MM.1S (cell line): Measurements from ENCODE around the gene EGFL8.
A peak's percentile ranks its signal among the peaks of the same experiment; 100 is the strongest.

Experiments
- DNase-seq: peaks from one replicate; pipeline ENCODE4 v3.0.0-alpha.2; 2015
- H2AFZ ChIP-seq: fragments of 300-600 bp; sonication (generic); 2 replicates; pipeline ENCODE4 v1.6.0; 2016; ENCODE audit warnings: antibody characterized with exemption, low read length
- H3F3A ChIP-seq: fragments of 300-600 bp; sonication (generic); 2 replicates; pipeline ENCODE4 v1.6.1; 2016; ENCODE audit warnings: mild to moderate bottlenecking, antibody characterized with exemption, low read length, moderate library complexity, mixed read lengths; ENCODE audit not compliant: insufficient read depth
- H3K27ac ChIP-seq: fragments of 300-600 bp; sonication (generic); 2 replicates; pipeline ENCODE4 v1.5.1; 2016; ENCODE audit warnings: mild to moderate bottlenecking, low read length
- H3K27me3 ChIP-seq: fragments of 300-600 bp; sonication (generic); replicated peaks from 2 replicates; pipeline ENCODE4 v1.6.0; 2016; ENCODE audit warnings: low read length; ENCODE audit not compliant: insufficient read depth
- H3K36me3 ChIP-seq: fragments of 300-600 bp; sonication (generic); replicated peaks from 2 replicates; pipeline ENCODE4 v1.6.1; 2016; ENCODE audit warnings: mild to moderate bottlenecking, low read length, mixed read lengths; ENCODE audit not compliant: insufficient read depth
- H3K4me1 ChIP-seq: fragments of 300-600 bp; sonication (generic); 2 replicates; pipeline ENCODE4 v1.6.1; 2016; ENCODE audit warnings: low read length, mixed read lengths
- H3K4me2 ChIP-seq: fragments of 300-600 bp; sonication (generic); 2 replicates; pipeline ENCODE4 v1.6.0; 2016; ENCODE audit warnings: low read depth, low read length
- H3K4me3 ChIP-seq: fragments of 300-600 bp; sonication (generic); 2 replicates; pipeline ENCODE4 v1.5.1; 2016; ENCODE audit warnings: low read length, mixed read lengths
- H3K79me2 ChIP-seq: fragments of 300-600 bp; sonication (generic); 2 replicates; pipeline ENCODE4 v1.6.1; 2016; ENCODE audit warnings: mixed run types, low read length, mixed read lengths
- H3K9ac ChIP-seq: fragments of 300-600 bp; sonication (generic); 2 replicates; pipeline ENCODE4 v1.6.1; 2016; ENCODE audit warnings: low read length, mixed read lengths
- H3K9me2 ChIP-seq: fragments of 300-600 bp; sonication (generic); replicated peaks from 2 replicates; pipeline ENCODE4 v1.6.1; 2016; ENCODE audit warnings: mild to moderate bottlenecking, low read length, mixed read lengths; ENCODE audit not compliant: insufficient read depth
- H3K9me3 ChIP-seq: fragments of 300-600 bp; sonication (generic); replicated peaks from 2 replicates; pipeline ENCODE4 v1.6.1; 2016; ENCODE audit warnings: mild to moderate bottlenecking, low read length, mixed read lengths; ENCODE audit not compliant: insufficient read depth
- H4K20me1 ChIP-seq: fragments of 300-600 bp; sonication (generic); 2 replicates; pipeline ENCODE4 v1.6.1; 2016; ENCODE audit warnings: mild to moderate bottlenecking, low read length, moderate library complexity, mixed read lengths; ENCODE audit not compliant: insufficient read depth
- EZH2 ChIP-seq: fragments of 300-600 bp; sonication (generic); optimal IDR thresholded peaks from 2 replicates; pipeline ENCODE3; 2017; ENCODE audit warnings: low read depth, mild to moderate bottlenecking, antibody characterized with exemption, low read length, mixed read lengths
- EZH2phosphoT487 ChIP-seq: fragments of 300-600 bp; sonication (generic); IDR thresholded peaks from 2 replicates; pipeline ENCODE4 v1.6.1; 2018; ENCODE audit warnings: antibody characterized with exemption, low read length
- TF ChIP-seq, protein P1 (sequence below): fragments of 300-600 bp; sonication (generic); IDR thresholded peaks from 2 replicates; pipeline ENCODE4 v1.5.1; 2016; ENCODE audit warnings: antibody characterized with exemption, low read length, mixed read lengths

The EGFL8 gene

DNA sequence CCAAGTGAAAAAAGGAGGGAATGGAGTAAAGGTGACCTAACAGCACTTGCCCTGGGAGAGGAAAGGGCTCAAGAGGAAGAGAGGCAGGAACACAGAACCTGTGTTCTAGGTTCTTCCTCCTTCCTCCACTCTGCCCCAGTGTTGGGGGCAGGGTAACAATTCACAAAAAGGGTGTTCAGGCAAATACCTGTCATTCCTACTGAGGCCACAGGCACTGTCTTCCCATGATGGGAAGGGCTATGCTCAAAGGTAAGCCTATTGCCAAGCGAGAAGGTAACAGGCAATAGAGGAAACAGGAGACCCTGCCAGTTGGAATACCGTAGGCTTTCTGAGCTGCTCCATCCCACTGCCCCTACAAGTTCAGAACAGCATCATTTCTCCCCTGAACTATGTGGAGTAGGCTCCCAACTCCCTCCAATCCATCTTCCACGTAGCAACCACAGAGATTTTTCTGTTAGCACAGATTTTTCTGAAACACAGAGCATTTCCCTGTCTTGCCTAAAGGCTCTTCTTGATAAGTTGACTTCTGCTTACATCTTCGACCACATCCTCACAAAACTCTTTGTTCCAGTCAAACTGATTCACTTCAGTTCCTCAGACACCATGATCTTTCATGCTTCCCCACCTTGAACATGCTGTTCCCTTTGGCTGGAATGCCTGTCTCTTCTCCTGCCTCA lies 8.8 kb downstream of the EGFL8 start:
- no peak overlapping the region for H3K9ac ChIP-seq
- H3K79me2 ChIP-seq: peaks cover 9% of the 10 kb centered on the region; the same call in 1 of the 2 replicates
- H3K9me2 ChIP-seq: no peaks in the 10 kb centered on the region
- H4K20me1 ChIP-seq: no peaks in the 10 kb centered on the region
- no peak overlapping the region for H3K4me2 ChIP-seq
- DNase-seq: no peak
- H3K4me3 ChIP-seq: no peak overlapping the region
- no peak overlapping the region for H2AFZ ChIP-seq
- peaks cover 19% of the 10 kb centered on the region for H3F3A ChIP-seq
- H3K27me3 ChIP-seq: no peaks in the 10 kb centered on the region
- H3K4me1 ChIP-seq: peaks cover 16% of the 10 kb centered on the region
- no peaks in the 10 kb centered on the region for H3K36me3 ChIP-seq
- H3K9me3 ChIP-seq: no peaks in the 10 kb centered on the region
- TF ChIP-seq, protein P1, sequence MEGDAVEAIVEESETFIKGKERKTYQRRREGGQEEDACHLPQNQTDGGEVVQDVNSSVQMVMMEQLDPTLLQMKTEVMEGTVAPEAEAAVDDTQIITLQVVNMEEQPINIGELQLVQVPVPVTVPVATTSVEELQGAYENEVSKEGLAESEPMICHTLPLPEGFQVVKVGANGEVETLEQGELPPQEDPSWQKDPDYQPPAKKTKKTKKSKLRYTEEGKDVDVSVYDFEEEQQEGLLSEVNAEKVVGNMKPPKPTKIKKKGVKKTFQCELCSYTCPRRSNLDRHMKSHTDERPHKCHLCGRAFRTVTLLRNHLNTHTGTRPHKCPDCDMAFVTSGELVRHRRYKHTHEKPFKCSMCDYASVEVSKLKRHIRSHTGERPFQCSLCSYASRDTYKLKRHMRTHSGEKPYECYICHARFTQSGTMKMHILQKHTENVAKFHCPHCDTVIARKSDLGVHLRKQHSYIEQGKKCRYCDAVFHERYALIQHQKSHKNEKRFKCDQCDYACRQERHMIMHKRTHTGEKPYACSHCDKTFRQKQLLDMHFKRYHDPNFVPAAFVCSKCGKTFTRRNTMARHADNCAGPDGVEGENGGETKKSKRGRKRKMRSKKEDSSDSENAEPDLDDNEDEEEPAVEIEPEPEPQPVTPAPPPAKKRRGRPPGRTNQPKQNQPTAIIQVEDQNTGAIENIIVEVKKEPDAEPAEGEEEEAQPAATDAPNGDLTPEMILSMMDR: no peak
- H3K27ac ChIP-seq: no peak overlapping the region

DNA sequence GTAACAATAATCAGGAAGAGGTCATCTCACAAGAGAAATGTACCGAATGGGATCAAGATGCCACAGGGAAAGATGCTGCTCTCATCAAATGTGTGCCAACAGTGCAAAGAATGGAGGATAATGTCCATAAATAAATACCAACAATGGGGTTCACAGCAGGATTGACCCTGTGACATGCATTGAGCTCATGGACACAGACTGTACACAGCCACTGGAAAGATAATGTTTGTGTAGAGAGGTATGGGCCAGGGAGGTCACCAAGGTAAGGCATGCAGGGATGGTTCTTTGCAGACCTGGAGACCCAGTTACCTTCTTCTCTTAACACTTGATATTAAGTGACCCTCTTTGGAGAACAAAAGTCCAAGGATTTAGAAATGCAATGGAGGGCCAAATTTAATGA lies 10.0 kb downstream of the EGFL8 start:
- Histone ChIP-seq H3F3A (peaks cover 19% of the 10 kb centered on the region), H3K27ac (no peak overlapping the region), H3K79me2 (peaks cover 17% of the 10 kb centered on the region), H3K4me3 (no peak overlapping the region), H3K4me2 (no peak overlapping the region), H3K9ac (no peak overlapping the region), H3K36me3 (no peaks in the 10 kb centered on the region), H2AFZ (no peak overlapping the region), H3K9me3 (no peaks in the 10 kb centered on the region), H3K4me1 (peaks cover 21% of the 10 kb centered on the region), H3K27me3 (no peaks in the 10 kb centered on the region), H3K9me2 (no peaks in the 10 kb centered on the region), H4K20me1 (no peaks in the 10 kb centered on the region)
- no peak for TF ChIP-seq EZH2
- TF ChIP-seq, protein P1: no peak
- TF ChIP-seq EZH2phosphoT487: no peak
- DNase-seq: no peak

DNA sequence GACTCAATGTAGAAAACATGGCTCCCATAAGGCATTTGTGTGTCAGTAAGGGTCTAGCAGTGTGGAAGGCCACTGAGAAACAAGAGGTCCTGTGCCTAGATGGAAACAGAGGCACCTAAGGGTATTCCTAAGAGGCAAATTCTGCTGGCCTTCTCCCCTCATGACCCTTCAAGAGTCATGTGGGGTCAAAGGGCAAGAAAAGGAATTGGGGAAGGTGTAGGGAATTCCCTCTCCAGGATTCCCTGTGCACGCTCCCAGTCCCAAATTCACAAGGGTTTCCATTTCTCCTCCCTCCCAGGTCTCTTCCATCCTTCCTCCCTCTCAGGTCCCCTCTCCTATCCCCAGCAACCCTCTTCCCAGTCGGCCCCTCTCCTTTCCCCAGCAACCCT lies 10.9 kb downstream of the EGFL8 start:
- no peaks in the 10 kb centered on the region for H4K20me1 ChIP-seq
- peaks cover 17% of the 10 kb centered on the region for H3K79me2 ChIP-seq
- no peak for DNase-seq
- peaks cover 19% of the 10 kb centered on the region for H3F3A ChIP-seq
- no peaks in the 10 kb centered on the region for H3K27me3 ChIP-seq
- no peak overlapping the region for H3K27ac ChIP-seq
- H3K9ac ChIP-seq: peak overlapping the region; percentile 83
- H3K4me2 ChIP-seq: peak overlapping the region; percentile 97
- H3K9me3 ChIP-seq: no peaks in the 10 kb centered on the region
- H3K9me2 ChIP-seq: no peaks in the 10 kb centered on the region
- H3K36me3 ChIP-seq: no peaks in the 10 kb centered on the region
- peaks cover 21% of the 10 kb centered on the region for H3K4me1 ChIP-seq
- TF ChIP-seq EZH2 (no peak), EZH2phosphoT487 (no peak)
- TF ChIP-seq, protein P1: no peak
- H2AFZ ChIP-seq: peak overlapping the region; percentile 96
- H3K4me3 ChIP-seq: peak overlapping the region; percentile 90
